ENCODE results near the gene CCND2. TPM values are rescaled to one million over a fixed set of nuclear protein-coding genes. Genes with fewer than 3 reads are reported as not detected.

CCND2 gene
- total and polyA plus RNA-seq, 2 of the 8 experiments (the other 6 are each of a cell fraction or from before 2014, with no cell fraction given) = 41.7 to 223 TPM

DNA sequence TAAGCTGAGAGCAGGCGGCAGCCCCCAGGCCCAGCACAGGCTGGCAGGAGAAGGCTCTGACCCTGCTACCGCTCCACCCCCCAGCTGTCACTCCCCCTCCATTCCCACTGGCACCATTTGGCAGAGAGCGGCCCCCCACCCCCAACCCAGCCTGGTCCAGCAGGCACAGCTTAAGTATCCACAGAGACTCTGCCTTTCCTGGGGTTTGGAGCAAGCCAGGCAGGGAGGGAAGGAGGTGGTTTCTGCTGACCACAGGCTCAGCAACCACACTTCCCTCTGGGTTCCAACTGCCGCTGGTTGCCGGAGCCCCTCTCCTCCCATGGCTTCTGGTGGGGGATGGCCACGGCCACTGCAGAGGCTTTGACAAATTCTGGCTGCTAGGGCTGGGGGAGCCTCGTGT is 30.5 kb upstream of the CCND2 start:
- Histone ChIP-seq H3K18ac (ENCODE audit: extremely low read depth, low read length) (no peak overlapping the region), H3K36me3 (ENCODE audit: control insufficient read depth in 2 of 4, insufficient read depth in 4 of 4, low read length in 3 of 4) (peaks cover 0 to 5% (median 0%) of the 10 kb centered on the region in 4 experiments; a peak in 1 of 8 replicates), H4K5ac (ENCODE audit: insufficient read length, low read depth, low read length) (no peak overlapping the region), H3K79me1 (ENCODE audit: low read depth, low read length) (peaks cover 6% of the 10 kb centered on the region; the same call in 1 of the 2 replicates), H2BK20ac (ENCODE audit: low read length) (no peak overlapping the region), H3K9me3 (ENCODE audit: insufficient read depth in 2 of 2, low read depth in 1 of 2, low read length in 1 of 2) (no peaks in the 10 kb centered on the region; a peak in 1 of 4 replicates), H2AFZ (ENCODE audit: low read length) (no peak overlapping the region), H3K79me2 (ENCODE audit: control insufficient read depth in 1 of 2, insufficient read depth in 2 of 2, low read length in 2 of 2) (peaks cover 0 to 24% of the 10 kb centered on the region in 2 experiments; a peak in 2 of 4 replicates), H2BK15ac (ENCODE audit: low read length) (0 out of 2 replicates have a peak overlapping the region, but pooled peaks have one; percentile 72), H4K91ac (replicated peaks; ENCODE audit: insufficient read length, low read length) (no peak overlapping the region), H2AK5ac (ENCODE audit: low read depth, low read length) (no peak overlapping the region), H4K20me1 (replicated peaks in 1 of 2; ENCODE audit: control insufficient read depth in 1 of 2, insufficient read depth in 2 of 2, low read length in 2 of 2) (peaks cover 0 to 6% of the 10 kb centered on the region in 2 experiments), H3K23me2 (ENCODE audit: low read depth, low read length) (no peaks in the 10 kb centered on the region; the same call in 1 of the 2 replicates), H3K23ac (ENCODE audit: insufficient read length) (no peak overlapping the region), H2BK12ac (ENCODE audit: low read depth, low read length) (no peak overlapping the region), H3K4me2 (ENCODE audit: insufficient read depth in 1 of 2, low read depth in 2 of 2, low read length in 2 of 2) (no peak overlapping the region), H2BK5ac (ENCODE audit: low read depth, low read length) (no peak overlapping the region), H2BK120ac (replicated peaks; ENCODE audit: low read depth, low read length) (no peak overlapping the region), H3K56ac (replicated peaks; ENCODE audit: insufficient read length, low read depth, low read length) (no peak overlapping the region), H4K8ac (ENCODE audit: extremely low read depth, insufficient read depth, low read length) (no peak overlapping the region), H3K4ac (replicated peaks; ENCODE audit: insufficient read length, low read depth, low read length) (no peak overlapping the region), H3K27ac (ENCODE audit: low read depth, low read length) (no peak overlapping the region), H3K27me3 (replicated peaks in 1 of 4; ENCODE audit: control insufficient read depth in 3 of 4, extremely low read depth in 1 of 4, insufficient read depth in 3 of 4, low read length in 3 of 4) (no peaks in the 10 kb centered on the region), H3K9ac (replicated peaks in 1 of 4; ENCODE audit: extremely low read depth in 1 of 4, low read depth in 3 of 4, low read length in 3 of 4) (no peak overlapping the region), H3K4me3 (ENCODE audit: extremely low read depth in 1 of 4, insufficient read depth in 2 of 4, low read depth in 3 of 4, low read length in 4 of 4) (no peak overlapping the region), H3K14ac (ENCODE audit: insufficient read length) (no peak overlapping the region), H3K4me1 (replicated peaks in 1 of 4; ENCODE audit: control insufficient read depth in 3 of 4, insufficient read depth in 4 of 4, low read length in 3 of 4) (peaks cover 0 to 13% (median 7%) of the 10 kb centered on the region in 4 experiments; a peak in 5 of 7 replicates)
- ChIA-PET POLR2A (ENCODE audit: partially characterized antibody) (interaction anchor here (1.3 to 1.7 kb wide), 2 partner anchors 10 to 34 kb away, joined by 4 to 5 read pairs; no protein-coding TSS in a partner anchor), CTCF (ENCODE audit: partially characterized antibody) (interaction anchor here (1.4 kb wide), 1 partner anchor 15 kb away, joined by 7 read pairs; no protein-coding TSS in a partner anchor)
- WGBS, 2 experiments (ENCODE audit: extremely low coverage in 1 of 2, insufficient coverage in 1 of 2, insufficient read length in 1 of 2, insufficient replicate concordance in 2 of 2, low coverage in 1 of 2, low lambda C conversion rate in 2 of 2, missing lambda C conversion rate in 1 of 2) = 84% methylated on average over 7 of the region's 7 CpGs; no CpG with 5 or more reads in 1 of the 2 experiments
- DNase-seq (ENCODE audit: low read depth in 1 of 2, low spot score in 2 of 2) (no peak), FAIRE-seq (no peak)
- TF ChIP-seq TAF7 (optimal IDR thresholded peaks at IDR 0.05; ENCODE audit: borderline replicate concordance, low read depth, low read length) = no peak
- TF ChIP-seq, protein P1, sequence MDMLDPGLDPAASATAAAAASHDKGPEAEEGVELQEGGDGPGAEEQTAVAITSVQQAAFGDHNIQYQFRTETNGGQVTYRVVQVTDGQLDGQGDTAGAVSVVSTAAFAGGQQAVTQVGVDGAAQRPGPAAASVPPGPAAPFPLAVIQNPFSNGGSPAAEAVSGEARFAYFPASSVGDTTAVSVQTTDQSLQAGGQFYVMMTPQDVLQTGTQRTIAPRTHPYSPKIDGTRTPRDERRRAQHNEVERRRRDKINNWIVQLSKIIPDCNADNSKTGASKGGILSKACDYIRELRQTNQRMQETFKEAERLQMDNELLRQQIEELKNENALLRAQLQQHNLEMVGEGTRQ (IDR thresholded peaks at IDR 0.05; ENCODE audit: low read length) = no peak
- no peak for TF ChIP-seq TEAD4 (IDR thresholded peaks at IDR 0.05; ENCODE audit: low read depth, low read length)
- TF ChIP-seq BRCA1 (IDR thresholded peaks at IDR 0.05; ENCODE audit: low read depth, low read length) = no peak
- no peak for TF ChIP-seq EGR1 (IDR thresholded peaks at IDR 0.05; ENCODE audit: borderline replicate concordance, low read depth, low read length)
- TF ChIP-seq SRF (IDR thresholded peaks at IDR 0.05; ENCODE audit: low read depth, low read length) = no peak
- no peak for TF ChIP-seq KDM4A (IDR thresholded peaks at IDR 0.05; ENCODE audit: low read depth, low read length, severe bottlenecking)
- TF ChIP-seq CBX8 (IDR thresholded peaks at IDR 0.05; ENCODE audit: borderline replicate concordance, low read depth, low read length) = no peak
- TF ChIP-seq RBBP5 (IDR thresholded peaks at IDR 0.05; ENCODE audit: borderline replicate concordance, low read depth, low read length) = no peak
- TF ChIP-seq, protein P2, sequence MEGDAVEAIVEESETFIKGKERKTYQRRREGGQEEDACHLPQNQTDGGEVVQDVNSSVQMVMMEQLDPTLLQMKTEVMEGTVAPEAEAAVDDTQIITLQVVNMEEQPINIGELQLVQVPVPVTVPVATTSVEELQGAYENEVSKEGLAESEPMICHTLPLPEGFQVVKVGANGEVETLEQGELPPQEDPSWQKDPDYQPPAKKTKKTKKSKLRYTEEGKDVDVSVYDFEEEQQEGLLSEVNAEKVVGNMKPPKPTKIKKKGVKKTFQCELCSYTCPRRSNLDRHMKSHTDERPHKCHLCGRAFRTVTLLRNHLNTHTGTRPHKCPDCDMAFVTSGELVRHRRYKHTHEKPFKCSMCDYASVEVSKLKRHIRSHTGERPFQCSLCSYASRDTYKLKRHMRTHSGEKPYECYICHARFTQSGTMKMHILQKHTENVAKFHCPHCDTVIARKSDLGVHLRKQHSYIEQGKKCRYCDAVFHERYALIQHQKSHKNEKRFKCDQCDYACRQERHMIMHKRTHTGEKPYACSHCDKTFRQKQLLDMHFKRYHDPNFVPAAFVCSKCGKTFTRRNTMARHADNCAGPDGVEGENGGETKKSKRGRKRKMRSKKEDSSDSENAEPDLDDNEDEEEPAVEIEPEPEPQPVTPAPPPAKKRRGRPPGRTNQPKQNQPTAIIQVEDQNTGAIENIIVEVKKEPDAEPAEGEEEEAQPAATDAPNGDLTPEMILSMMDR (IDR thresholded peaks at IDR 0.05; ENCODE audit: control extremely low read depth in 1 of 3, insufficient read depth in 1 of 3, low read depth in 1 of 3, low read length in 3 of 3) = no peak
